ENCODE measurements around the gene USP35.
"Not testable (repeated sequence)": the region's sequence is repeated elsewhere in the genome, so short reads cannot be mapped to it uniquely, and the experiment has no call there.

The USP35 gene

DNA sequence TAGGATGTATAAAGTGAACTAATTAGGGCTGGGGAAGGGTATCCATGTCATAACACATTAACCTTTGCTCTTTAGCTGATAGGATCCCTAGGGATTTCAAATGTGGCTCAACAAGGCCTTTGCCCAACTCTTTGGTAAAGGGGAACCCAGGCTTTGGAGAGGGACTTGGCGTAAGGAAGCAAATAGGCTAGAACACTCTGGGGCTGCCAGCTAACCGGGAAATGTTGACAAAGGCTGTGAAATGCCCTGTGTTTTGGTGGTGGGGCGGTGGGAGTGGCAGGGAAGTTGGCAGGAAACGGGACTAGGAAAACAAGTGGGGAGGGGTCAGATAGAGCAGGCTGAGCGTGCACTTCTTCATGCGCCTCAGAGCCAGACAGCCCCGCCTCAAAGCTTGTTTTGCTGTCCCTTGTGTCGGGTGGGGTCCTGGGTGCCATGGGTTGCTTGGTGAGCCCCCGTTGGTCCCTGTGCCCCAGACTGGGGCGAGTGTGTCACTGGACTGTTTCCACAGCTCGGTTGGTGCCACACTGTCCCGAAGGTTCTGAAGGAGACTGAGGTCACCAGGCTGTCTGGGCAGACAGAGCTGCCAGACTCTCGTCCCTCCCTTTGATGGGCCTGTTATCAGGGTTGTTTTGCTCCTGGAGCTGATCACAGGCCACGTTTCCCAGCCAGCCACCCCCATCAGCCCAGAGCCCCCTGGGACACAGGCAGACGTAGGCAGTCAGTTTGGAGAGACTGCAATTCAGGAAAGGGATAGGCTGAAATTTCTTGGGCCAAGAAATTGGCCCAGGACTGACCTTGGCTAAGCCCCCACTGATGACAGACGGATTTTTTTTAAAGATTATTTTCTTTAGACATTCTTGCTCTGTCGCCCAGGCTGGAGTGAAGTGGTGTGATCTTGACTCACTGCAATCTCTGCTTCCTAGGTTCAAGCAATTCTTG is 19.9 kb upstream of the USP35 start:
- peak; percentile 85 for DNase-seq

DNA sequence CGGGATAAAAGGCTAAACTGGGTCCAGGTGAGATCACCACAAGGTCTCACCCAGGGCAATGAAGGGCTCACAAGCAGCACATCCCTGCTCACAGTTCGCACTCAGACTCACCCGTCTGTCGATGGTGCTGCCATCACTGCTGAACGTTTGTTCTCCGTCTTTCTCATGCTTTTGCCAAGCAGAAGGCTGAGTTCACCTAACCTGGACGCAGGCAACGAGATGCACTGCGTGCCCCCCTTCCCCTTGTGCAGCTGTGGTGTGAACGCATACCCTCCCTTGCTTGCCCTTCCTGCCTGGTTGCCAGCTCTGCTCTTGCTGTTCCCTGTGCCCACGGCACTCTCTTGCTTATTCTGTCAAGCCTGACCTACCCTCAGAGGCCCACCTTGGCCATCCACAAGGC is 18.3 kb upstream of the USP35 start:
- DNase-seq, result no peak

DNA sequence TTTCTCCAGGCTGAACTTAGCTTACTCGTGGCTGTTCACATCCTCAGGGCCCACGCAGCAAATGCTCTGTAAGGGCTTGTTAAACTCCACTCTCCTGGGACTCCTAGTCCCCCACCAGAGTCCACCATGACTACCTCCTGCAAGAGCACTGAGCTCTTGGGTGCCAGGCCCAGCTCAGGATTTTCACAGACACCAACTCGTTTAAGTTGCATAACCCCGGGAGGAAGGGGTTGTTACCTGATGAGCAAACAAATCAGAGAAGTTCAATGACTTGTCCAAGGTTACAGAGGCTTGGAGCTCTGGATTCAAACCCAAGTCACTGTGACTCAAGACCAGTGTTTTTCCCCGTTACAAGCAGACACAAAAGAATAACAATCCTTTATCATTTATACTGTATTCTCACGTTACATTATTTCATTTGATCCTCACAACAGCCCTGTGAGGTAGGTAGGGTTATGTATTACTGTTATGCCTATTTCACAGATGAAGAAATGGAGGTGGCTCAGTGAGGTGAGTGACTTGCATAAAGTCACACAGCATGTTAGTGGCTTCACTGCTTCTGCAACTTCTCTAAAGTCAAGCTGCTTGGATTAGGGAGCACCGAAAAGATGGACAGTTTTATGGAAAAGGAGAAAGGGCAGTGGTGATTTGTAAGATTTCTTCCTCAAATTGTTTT is 17.7 kb upstream of the USP35 start:
- no peak for DNase-seq

DNA sequence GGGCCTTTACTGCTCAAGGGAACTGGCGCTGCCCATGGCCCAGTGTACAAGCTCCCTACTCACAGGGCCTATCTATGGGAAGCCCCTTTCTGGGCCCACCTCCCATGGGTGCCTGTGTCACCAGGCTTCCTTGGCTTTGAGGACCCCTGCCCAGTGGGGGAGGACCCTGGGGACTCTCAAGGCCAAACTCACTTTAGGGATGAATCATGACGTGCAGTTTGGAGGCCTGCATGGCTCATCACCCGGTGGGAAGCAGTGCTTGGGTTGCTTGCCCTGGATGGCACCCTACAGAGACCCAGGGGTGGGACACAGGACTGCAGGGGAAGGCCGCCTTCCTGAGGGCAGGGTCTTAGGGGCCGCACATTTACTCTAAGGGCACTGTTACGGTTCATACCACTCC is 16.8 kb upstream of the USP35 start:
- no peak for DNase-seq

DNA sequence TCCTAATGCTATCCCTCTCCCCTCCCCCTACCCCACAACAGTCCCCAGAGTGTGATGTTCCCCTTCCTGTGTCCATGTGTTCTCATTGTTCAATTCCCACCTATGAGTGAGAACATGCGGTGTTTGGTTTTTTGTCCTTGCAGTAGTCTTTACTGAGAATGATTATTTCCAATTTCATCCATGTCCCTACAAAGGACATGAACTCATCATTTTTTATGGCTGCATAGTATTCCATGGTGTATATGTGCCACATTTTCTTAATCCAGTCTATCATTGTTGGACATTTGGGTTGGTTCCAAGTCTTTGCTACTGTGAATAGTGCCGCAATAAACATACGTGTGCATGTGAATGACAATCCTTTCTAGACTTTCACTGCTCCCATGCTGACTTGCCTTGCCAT is 12.9 kb upstream of the USP35 start:
- not testable (repeated sequence) for DNase-seq

DNA sequence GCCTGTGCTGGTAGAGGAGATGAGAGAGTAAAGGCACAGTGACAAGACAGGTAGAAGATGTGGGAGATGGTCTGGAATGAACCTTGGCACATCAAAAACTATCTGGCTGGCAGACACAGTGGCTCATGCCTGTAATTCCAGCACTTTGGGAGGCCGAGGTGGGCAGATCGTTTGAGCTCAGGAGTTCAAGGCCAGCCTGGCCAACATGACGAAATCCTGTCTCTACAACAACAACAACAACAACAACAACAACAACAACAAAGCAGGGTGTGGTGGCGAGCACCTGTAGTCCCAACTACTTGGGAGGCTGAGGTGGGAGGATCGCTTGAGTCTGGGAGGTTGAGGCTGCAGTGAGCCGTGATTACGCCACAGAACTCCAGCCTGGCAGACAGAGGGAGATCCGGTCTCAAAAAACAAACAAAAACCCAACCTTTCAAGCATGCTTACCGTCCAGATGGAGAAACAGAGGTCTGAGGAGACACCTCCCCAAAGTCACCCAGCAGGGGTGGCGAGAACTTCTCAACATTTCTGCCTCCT is 12.0 kb upstream of the USP35 start:
- no peak for DNase-seq

DNA sequence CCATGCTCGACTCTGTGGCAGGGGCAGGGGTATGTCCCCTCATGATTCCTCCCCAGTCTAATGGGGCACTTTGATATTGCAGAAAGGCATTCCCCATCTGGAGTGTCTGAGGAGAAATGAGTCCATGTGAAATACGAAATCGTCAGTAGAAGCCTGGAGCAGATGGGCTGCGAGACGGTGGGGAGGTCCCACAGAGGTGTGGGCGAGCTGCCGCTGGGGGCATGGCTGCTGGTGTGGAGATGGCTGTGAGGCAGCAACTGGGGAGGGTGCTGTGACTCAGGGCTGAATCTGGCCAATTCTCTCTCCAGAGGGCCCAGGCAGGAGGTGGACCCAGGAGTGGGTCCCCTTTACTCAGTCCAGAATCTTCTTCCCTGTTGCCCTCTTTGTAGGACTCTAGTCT is 11.5 kb upstream of the USP35 start:
- no peak for DNase-seq

DNA sequence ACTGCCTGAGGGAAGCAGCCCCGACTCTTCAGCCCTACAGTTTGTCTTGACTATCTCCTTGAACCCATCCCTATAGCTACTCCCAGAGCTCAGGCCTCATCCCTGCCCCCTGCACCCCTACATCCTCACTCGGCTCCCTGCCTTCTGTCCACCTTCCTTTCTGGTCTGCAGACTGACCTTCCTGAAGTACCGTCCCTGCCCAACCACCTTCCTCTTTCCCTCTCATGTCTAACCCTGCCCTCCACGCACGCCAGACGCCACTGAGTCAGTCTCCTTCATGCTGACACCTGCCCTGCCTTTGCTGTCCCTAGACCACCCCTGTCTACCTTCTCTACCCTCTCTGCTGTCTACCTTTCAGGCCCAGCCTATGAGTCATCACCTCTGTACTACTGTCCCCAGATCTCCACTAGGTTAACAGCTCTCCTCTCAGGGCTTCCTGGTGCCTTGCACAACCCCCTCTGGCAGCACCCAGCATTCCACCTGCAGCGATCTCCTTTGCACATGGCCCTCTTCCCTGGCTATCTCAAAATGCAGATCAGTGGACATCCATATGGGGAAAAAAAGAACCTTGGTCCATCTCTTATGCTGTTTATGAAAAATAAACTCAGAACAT is 9.2 kb upstream of the USP35 start:
- no peak for DNase-seq

DNA sequence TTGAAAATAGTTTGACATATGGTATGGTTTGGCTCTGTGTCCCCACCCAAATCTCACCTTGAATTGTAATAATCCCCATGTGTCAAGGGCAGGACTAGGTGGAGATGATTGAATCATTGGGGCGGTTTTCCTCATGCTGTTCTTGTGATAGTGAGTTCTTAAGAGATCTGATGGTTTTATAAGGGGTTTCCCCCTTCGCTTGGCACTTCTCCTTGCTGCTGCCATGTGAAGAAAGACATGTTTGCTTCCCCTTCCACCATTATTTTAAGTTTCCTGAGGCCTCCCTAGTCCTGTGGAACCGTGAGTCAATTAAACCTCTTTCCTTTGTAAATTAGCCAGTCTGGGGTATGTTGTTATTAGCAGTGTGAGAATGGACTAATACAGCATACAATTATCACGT is 8.0 kb upstream of the USP35 start:
- DNase-seq, result no peak

DNA sequence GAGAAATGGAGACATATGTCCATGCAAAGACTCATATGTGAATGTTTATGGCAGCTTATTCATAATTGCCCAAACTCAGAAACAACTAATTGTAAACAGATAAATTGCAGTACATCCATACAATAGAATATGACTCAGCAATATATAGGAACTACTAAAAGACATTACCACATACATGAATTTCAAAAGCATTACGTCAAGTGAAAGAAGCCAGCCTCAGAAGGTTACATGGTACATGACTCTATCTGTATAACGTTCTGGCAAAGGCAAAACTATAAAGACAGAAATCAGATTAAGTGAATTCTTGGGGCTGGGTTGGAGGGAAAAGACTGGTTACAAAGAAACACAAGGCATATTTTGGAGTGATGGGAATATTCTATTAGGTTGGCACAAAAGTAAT is 7.5 kb upstream of the USP35 start:
- DNase-seq, result peak; percentile 73

DNA sequence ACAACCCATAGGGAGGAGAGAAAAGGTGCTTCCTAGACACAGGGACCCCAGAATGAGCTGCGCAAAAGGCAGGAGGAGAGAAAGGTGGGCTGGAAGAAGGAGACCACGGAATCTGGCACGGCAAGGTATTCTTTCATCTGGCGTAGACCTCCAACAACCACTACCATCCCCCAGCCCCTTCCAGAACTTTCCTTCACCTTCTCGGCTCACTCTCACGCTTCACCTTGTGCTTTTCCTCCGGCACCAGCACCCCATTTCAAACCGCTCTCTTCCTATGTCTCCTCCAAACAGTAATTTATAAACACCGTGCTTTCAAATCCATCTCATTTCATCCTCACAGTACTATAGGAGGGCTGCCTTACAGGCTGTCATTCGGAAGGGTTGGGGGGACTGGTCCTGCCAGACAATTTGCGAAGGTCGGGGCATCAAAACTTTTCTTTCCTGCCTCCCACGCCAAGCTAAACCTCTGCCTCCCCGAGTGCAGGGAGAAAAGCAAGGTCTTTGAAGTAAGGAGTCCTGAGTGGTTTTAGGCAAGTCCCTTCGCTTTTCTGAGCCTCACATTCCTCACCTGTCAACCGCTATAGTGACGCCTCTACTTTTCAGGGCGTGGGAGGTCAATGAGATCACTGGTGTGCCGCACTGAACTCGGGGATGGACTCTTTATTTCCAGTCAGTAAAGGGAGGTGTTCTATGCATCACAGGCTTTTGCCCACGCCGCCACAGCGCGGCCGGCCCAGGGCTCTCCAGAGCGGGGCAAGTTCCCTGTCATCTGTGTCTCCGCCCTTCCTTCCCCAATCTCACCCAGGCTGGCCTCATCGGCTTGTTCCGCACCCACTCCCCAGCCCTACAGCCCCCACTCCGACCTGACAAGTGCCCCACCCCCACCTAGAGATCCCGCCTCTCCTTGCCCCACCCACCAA is 1.1 kb upstream of the USP35 start:
- no peak for DNase-seq

DNA sequence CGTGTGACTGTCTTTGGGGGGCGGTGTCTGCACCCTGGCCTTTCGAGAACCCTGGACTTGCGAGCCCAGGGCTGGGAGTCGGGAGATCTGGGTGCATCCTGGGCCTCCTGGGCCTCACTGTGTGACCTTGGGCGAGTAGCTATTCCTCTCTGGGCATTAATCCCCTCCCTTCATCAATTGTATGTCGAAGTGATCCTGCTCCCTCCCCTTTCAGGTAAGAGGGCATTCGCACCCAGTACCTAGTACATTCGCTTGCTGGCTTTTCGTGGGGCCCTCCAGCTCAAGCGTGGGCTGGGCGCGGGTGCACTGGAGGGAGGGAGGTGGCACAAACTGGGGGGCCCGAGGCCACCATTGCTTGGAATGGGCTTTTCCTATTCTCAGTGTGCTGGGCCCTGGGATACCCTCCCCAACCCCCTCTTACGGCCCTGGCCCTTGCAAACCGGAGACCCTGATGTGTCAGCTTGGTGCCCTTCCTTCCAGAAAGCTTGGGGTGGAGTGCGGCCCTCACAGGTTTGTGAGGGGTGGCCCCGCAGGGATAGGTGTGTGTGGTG is 530 bp downstream of the USP35 start:
- no peak for DNase-seq

DNA sequence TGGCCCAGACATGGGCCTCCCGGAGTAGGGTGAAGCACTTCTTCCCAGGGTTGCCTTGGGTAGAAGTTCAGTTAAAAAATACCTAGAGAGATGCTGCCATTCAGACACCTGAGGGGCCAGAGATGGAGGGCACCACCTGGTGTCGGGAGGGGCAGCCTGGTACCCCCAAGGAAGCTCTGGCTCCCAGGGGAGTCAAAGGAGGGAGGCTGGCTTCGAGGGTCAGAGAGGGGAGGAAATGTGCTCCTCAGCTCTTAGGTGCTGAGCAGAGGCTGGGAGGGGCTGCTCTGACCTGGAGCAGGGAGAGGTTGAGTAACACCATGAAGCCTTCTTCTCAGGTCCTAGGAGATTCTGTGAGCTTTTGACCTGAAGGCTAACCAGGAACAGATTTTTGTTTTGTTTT is 1.1 kb downstream of the USP35 start:
- no peak for DNase-seq

DNA sequence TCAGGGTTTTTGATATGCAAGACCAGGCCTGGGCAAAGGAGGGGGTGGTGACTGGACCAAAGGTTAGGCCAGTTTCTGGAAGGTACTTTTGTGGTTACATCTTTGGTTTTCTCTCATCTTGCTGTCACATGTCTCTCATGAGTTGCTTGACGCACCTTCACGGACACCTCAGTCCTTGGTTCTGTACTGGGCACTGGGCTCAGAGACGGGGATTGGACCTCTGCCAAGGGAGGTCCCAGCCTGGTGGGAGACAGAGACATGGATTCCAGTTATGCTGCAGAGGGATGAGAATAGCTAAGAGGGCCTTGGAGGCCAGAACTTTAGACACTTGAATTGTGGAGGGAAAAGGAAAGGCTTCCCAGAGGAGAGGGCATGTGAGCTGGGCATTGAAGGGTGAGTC is 1.7 kb downstream of the USP35 start:
- no peak for DNase-seq

DNA sequence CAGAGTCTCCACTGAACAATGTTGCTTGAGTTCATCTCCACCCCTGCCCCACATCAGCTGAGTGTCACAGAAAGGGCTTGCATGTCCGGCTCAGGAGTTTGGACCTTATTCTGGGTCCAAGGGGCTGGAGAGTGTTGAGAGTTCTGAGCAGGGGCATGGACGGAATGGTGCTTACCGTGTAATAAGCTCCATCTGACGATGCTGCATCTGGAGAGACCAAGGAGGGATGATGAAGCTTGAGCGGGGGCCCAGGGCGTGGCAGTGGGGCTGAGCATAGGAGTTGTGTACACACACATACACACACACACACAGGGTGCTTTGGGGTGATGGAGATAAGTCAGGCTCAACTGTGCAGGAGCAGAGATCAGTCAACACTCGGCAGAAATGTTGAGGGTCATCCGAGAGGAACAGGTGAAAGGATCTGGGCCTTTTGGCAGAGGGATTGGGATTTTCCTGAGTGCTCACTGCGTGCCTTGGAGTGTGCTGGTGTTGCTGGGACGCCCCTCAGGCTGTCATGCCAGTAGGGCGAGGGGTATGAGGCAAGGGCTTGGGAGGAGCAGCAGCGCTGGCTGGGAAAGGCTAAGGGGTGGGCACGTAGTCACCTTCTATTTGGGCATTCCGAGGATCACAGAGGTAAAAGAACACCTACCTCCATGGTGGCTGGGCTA is 2.3 kb downstream of the USP35 start:
- DNase-seq, result no peak

DNA sequence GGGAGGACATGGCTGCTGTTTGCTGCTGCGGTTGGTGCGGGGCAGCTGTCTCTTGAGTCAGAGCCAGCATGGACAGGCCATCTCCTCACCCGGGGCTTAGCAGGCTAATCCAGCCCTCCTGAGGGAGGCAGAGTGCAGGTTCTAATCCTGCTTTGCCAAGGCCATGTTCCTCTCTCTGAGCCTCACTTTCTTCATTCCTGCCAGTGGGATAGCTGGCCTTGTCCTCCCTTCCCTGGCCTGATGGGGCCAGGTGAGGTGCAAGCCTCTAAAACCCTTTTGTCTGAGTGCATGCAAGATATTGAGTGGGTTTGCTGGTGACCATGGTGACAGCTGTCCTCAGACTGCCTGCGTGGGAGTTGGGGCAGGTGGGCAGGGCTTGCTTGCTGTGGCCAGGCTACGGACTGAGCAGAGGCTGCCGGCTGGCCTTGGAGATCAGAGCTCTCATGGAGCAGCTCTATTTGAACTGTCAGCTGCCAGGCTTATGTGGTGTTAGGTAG is 3.6 kb downstream of the USP35 start:
- no peak for DNase-seq

DNA sequence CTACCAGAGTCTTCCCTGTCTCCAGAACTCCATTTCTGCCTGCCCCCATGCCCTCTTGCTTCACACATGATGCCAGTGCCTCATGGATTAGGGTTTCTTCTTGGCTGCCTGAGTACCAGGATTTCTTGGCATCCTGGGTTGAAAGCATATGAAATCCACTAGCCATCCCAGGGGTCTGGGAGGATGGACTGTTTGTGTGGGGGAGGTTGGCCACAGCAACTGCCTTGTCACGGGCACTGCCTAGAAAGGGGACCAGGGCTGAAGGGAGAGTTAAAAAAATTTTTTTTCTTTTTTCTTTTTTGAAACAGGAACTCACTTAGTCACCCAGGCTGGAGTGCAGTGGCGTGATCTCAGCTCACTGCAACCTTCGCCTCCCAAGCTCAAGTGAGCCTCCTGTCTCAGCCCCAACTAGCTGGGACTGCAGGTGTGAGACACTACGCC is 4.2 kb downstream of the USP35 start:
- DNase-seq, result no peak

DNA sequence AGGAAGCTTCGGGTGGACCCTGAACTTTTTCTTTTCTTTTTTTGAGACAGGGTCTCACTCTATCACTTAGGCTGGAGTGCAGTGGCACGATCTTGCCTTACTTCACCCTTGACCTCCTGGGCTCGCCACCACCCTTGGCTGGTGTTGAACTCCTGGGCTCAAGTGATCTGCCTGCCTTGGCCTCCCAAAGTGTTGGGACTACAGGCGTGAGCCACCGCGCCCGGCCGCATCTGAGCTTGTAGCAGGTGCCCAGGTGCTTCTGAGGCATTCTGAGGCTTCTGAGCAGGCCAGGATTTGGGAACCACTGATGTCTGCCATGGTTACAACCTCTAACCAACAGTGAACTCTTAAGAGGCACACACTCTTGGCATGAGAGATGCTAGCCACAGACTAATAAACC is 5.1 kb downstream of the USP35 start:
- DNase-seq, result no peak

DNA sequence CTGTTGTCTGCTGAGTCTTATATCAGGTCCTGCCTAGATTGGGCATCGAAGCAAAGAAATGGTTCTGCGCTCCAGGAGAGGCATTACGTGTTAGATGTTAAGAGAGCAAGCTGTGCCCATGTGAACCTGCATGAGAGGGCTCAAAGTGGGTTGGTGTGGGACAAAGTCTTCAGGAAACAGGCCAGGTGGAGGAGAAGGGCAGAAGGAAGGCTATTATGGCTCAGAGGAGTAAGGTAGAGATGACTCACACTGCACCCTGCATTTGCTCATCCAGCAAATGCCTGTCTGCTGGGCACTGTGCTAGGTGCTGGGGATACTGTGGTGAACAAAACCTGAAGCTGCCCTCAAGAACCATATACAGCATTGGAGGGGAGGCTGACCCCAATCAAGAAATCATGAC is 5.8 kb downstream of the USP35 start:
- no peak for DNase-seq

DNA sequence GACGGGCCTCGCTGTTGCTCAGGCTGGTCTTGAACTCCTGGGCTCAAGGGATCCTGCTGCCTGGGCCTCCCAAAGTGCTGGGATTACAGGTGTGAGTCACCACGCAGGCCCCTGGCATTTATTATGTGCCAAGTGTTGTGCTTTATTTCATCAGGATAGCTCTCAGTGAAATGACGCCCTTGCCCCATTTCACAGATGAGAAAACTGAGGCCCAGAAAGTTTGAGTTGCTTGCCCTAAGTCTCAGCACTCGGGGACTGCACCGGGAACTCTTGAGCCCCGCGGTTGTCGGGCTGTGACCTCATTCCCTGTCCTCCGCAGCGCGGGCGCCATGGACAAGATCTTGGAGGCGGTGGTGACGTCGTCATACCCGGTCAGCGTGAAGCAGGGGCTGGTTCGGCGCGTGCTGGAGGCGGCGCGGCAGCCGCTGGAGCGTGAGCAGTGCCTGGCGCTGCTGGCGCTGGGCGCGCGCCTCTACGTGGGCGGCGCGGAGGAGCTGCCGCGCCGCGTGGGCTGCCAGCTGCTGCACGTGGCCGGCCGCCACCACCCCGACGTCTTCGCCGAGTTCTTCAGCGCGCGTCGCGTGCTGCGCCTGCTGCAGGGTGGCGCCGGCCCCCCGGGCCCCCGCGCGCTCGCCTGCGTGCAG is 7.3 kb downstream of the USP35 start:
- DNase-seq, result peak; percentile 27

DNA sequence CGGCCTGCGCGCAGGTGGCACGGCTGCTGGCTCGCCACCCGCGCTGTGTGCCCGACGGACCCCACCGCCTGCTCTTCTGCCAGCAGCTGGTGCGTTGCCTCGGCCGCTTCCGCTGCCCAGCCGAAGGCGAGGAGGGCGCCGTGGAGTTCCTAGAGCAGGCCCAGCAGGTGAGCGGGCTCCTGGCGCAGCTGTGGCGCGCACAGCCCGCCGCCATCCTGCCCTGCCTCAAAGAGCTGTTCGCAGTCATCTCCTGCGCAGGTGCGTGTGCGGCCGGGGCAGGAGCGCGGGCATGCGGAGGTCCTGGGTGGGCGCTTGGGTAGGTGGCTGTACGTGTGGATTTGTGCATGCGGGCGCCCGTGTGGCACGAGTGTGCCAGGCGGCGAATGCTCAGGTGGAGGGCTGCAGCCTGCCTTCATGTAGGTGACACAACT is 8.0 kb downstream of the USP35 start:
- DNase-seq, result no peak

All from fibroblast of skin of right quadriceps (primary cell).